ENCODE measurements around the gene ZIM2. TPM values are rescaled to one million over a fixed set of nuclear protein-coding genes. Genes with fewer than 3 reads are reported as not detected.

The ZIM2 gene
- total RNA-seq, 1 donor from 2014 or later: not detected

Other genes starting within 250 kb of the ZIM2 start
- 8.9 and 12.9 TPM in 2 replicates for gene ZNF71, start 245.4 kb downstream of the ZIM2 start, total RNA-seq
- 0.26 and 0.51 TPM in 2 replicates for gene SMIM17, start 197.6 kb downstream of the ZIM2 start, total RNA-seq
- 0.13 and 0.51 TPM in 2 replicates for gene ZNF835, start 169.0 kb downstream of the ZIM2 start, total RNA-seq
- gene PEG3, start within 50 bp of the ZIM2 start, total RNA-seq: 0.26 and 0.89 TPM in 2 replicates

Data from dermis microvascular lymphatic vessel endothelial cell (primary cell).